Fibroblast of villous mesenchyme (primary cell): ENCODE data around the gene FER. TPM values are rescaled to one million over a fixed set of nuclear protein-coding genes. Genes with fewer than 3 reads are reported as not detected.
A peak's percentile ranks its signal among the peaks of the same experiment; 100 is the strongest.

Experiments used
- DNase-seq: peaks from one replicate; pipeline ENCODE4 v3.0.0-alpha.2; 2010; ENCODE audit warnings: low read depth
- H3K4me3 ChIP-seq: 2 replicates; pipeline ENCODE4 v1.5.1; 2011; ENCODE audit warnings: low read depth, mild to moderate bottlenecking, low read length
- CTCF ChIP-seq: IDR thresholded peaks from 2 replicates; pipeline ENCODE4 v1.5.1; 2012; ENCODE audit warnings: low read depth, mild to moderate bottlenecking, low read length; ENCODE audit not compliant: insufficient read depth
- total RNA-seq: library from RNA; depleted of rRNA; stranded (reverse); fragments of >200 nt; gene quantifications from 2 replicates; pipeline ENCODE4 v1.2.3, GENCODE V29; 2012

The FER gene
- total RNA-seq, 1 donor, result 43.6 TPM

GRCh38 chr5:109196087-109196822 lies 448.6 kb downstream of the FER start:
- peak; percentile 12 for DNase-seq
- TF ChIP-seq CTCF, result no peak
- no peak overlapping the region for H3K4me3 ChIP-seq

- no peak for TF ChIP-seq CTCF
- H3K4me3 ChIP-seq, result no peak overlapping the region
- DNase-seq, result peak; percentile 10
Measured at GRCh38 chr5:109196823-109197160, 449.1 kb downstream of the FER start.

- no peak for TF ChIP-seq CTCF
- no peak for DNase-seq
- H3K4me3 ChIP-seq, result no peak overlapping the region
Measured at GRCh38 chr5:109199289-109199688, 451.6 kb downstream of the FER start.

GRCh38 chr5:109199799-109200620 lies 452.3 kb downstream of the FER start:
- DNase-seq, result peak; percentile 14
- TF ChIP-seq CTCF, result no peak
- no peak overlapping the region for H3K4me3 ChIP-seq

- no peak for TF ChIP-seq CTCF
- DNase-seq, result no peak
- H3K4me3 ChIP-seq, result no peak overlapping the region
Measured at GRCh38 chr5:109215040-109215439, 467.3 kb downstream of the FER start.

- no peak for DNase-seq
- TF ChIP-seq CTCF, result no peak
- H3K4me3 ChIP-seq, result no peak overlapping the region
Measured at GRCh38 chr5:109218818-109219217, 471.1 kb downstream of the FER start.
